RWPE2 (cell line): ENCODE measurements around the gene IQSEC2.

ENCODE experiments used
- ATAC-seq: fragments of 200-7000 bp; cut with Tn5 transposase; 3 replicates; pipeline ENCODE4 v1.9.1; 2021; ENCODE audit warnings: low read depth
- DNase-seq: peaks from one replicate; pipeline ENCODE4 v3.0.0-alpha.2; 2020; ENCODE audit warnings: low spot score
- H3K27ac ChIP-seq: fragments of 450-650 bp; 2 replicates; pipeline ENCODE4 v1.5.1; 2017; ENCODE audit warnings: mild to moderate bottlenecking; ENCODE audit not compliant: poor library complexity, severe bottlenecking
- H3K27me3 ChIP-seq: fragments of 250-450 bp; sonication (Bioruptor Pico); 2 replicates; pipeline ENCODE4 v1.5.1; 2021; ENCODE audit warnings: mild to moderate bottlenecking, moderate library complexity; ENCODE audit not compliant: insufficient read depth, poor library complexity, severe bottlenecking
- H3K36me3 ChIP-seq: fragments of 250-450 bp; sonication (Bioruptor Pico); 2 replicates; pipeline ENCODE4 v1.5.1; 2020; ENCODE audit warnings: low read depth, mild to moderate bottlenecking, moderate library complexity
- H3K4me1 ChIP-seq: fragments of 250-450 bp; sonication (Bioruptor Pico); 2 replicates; pipeline ENCODE4 v1.5.1; 2021; ENCODE audit warnings: mild to moderate bottlenecking, moderate library complexity; ENCODE audit not compliant: insufficient read depth, poor library complexity, severe bottlenecking
- H3K4me3 ChIP-seq: fragments of 250-450 bp; sonication (Bioruptor Pico); 2 replicates; pipeline ENCODE4 v1.5.1; 2021; ENCODE audit warnings: mild to moderate bottlenecking, moderate library complexity; ENCODE audit not compliant: severe bottlenecking
- H3K9me3 ChIP-seq: fragments of 250-450 bp; sonication (Bioruptor Pico); 2 replicates; pipeline ENCODE4 v1.5.1; 2021; ENCODE audit warnings: mild to moderate bottlenecking, moderate library complexity; ENCODE audit not compliant: severe bottlenecking
- TF ChIP-seq, protein P1 (sequence below): fragments of 450-650 bp; IDR thresholded peaks from one replicate; pipeline ENCODE4 v1.5.1; 2017; ENCODE audit warnings: mild to moderate bottlenecking, moderate library complexity; ENCODE audit not compliant: poor library complexity, severe bottlenecking

IQSEC2 gene

DNA sequence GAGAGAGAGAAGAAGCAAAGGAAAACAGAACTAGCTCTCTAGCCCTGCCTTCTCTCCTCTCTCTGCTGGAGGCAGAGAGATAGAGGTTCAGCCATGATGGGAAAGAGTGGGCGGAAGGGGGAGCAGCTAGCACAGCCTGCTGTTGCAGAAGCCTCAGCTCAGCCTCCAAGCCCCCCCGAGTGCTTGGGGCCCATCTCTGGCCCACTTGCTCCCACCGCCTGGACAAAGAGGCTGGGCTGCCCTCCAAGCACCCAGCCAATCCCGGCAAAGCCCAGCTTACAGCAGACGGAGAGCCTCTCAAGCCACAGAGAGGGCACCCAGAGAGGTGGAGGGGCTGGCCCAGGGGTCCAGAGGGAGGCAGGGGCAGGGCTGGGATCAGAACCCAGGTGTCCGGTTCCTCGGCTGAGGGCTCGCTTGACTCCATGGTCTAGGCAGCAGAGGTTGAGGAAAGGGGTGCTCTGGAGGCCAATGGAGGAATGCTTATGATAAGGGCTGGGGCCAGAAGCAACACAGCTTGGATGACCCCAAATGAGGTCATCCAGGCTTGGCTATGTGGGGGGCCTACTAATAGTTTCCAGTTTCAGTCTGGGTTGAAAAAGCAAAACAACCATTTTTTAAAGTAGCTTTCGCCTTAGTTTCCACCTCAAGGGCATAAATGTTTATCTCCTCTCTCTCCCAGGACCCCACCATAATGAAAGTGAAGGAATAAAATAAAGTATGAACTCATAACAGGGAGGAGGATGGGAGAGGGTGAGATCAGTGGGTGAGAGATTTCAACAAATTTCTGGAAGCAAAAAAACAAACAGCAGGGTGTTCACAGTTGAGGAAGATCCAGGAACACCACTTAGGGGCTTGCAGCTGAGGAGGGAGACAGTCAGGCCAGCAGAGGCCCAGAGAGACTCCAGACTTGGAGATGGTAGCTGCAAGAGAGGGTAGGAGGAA lies 24.9 kb upstream of the IQSEC2 start:
- TF ChIP-seq, protein P1, sequence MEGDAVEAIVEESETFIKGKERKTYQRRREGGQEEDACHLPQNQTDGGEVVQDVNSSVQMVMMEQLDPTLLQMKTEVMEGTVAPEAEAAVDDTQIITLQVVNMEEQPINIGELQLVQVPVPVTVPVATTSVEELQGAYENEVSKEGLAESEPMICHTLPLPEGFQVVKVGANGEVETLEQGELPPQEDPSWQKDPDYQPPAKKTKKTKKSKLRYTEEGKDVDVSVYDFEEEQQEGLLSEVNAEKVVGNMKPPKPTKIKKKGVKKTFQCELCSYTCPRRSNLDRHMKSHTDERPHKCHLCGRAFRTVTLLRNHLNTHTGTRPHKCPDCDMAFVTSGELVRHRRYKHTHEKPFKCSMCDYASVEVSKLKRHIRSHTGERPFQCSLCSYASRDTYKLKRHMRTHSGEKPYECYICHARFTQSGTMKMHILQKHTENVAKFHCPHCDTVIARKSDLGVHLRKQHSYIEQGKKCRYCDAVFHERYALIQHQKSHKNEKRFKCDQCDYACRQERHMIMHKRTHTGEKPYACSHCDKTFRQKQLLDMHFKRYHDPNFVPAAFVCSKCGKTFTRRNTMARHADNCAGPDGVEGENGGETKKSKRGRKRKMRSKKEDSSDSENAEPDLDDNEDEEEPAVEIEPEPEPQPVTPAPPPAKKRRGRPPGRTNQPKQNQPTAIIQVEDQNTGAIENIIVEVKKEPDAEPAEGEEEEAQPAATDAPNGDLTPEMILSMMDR: no peak
- Histone ChIP-seq H3K27me3 (no peaks in the 10 kb centered on the region), H3K4me1 (no peaks in the 10 kb centered on the region), H3K9me3 (no peaks in the 10 kb centered on the region), H3K4me3 (no peak overlapping the region), H3K27ac (no peak overlapping the region), H3K36me3 (no peaks in the 10 kb centered on the region)
- ATAC-seq (no peak), DNase-seq (no peak)

DNA sequence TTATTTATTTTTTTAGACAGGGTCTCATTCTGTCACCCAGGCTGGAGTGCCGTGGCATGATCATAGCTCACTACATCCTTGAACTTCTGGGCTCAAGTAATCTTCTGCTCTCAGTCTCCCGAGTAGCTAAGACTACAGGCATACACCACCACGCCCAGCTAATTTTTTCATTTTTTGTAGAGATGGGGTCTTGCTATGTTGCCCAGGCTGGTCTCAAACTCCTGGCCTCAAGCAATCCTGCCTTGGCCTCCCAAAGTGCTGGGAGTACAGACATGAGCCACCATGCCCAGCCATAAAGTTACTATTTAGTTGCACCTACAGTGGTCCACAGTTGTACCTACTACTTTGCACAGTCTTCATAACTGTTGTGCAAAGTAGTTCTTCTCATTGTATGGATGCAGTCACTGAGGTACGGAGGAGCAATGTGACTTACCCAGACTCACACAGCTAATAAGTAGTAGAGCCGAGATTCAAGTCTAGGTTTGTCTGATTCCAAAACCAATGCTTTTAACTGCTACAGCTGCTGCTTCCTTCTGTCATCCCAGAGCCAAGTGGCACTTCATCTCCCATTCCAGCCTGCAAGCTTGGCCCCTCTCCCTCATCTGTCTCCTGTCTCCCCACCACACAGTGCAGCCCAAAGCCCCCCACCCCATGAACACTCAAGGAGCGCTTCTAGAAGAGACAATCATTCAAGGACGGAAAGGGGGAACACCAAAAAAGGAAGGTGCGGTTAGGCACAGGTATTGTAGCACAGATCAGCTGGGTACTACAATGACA lies 24.0 kb upstream of the IQSEC2 start:
- ATAC-seq: no peak
- TF ChIP-seq, protein P1: no peak
- DNase-seq: no peak
- Histone ChIP-seq H3K4me1 (no peaks in the 10 kb centered on the region), H3K27me3 (no peaks in the 10 kb centered on the region), H3K36me3 (no peaks in the 10 kb centered on the region), H3K27ac (no peak overlapping the region), H3K9me3 (no peaks in the 10 kb centered on the region), H3K4me3 (no peak overlapping the region)

DNA sequence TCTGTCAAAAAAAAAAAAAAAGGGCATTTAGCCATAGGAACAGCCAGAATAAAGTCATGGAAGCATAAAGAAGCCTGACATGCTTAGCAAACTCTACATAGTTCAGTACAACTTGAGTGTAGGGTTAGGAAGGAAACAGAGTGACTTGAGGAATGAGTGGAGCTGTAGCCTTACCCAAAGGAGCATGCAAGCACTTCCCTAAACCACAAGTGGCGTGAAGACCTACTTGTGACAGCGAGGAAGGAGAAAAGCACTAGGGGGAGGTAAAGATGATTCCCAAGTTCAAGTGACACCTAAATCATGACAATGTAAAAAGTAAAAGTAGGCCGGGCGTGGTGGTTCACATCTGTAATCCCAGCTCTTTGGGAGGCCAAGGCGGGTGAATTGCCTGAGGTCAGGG lies 21.8 kb upstream of the IQSEC2 start:
- TF ChIP-seq, protein P1: no peak
- no peak for ATAC-seq
- H3K36me3 ChIP-seq: no peaks in the 10 kb centered on the region
- H3K27ac ChIP-seq: no peak overlapping the region
- no peaks in the 10 kb centered on the region for H3K27me3 ChIP-seq
- DNase-seq: no peak
- no peak overlapping the region for H3K4me3 ChIP-seq
- H3K9me3 ChIP-seq: no peaks in the 10 kb centered on the region
- H3K4me1 ChIP-seq: no peaks in the 10 kb centered on the region

DNA sequence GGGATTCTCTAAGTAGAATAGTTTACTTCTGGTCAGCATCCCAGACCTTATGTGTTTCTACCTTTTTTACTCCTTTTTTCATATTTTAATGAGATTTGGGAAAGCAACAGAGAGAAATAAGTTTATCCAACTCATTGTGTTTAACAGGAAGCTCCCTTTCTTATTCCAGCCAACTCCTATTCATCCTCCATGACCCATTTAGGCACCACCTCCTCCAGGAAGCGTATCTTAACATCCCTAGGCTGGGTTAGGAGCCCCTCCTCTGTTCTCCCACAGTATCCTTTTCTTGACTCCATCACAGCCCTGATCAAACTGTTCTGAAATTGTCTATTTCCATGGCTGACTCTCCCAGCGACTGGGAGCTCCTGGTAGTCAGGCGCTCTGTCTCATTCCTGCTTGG lies 18.8 kb upstream of the IQSEC2 start:
- Histone ChIP-seq H3K9me3 (no peaks in the 10 kb centered on the region), H3K4me3 (no peak overlapping the region), H3K4me1 (no peaks in the 10 kb centered on the region), H3K27ac (no peak overlapping the region), H3K36me3 (no peaks in the 10 kb centered on the region), H3K27me3 (no peaks in the 10 kb centered on the region)
- DNase-seq: no peak
- ATAC-seq: no peak
- TF ChIP-seq, protein P1: no peak
